A204.1 (cell line): ENCODE data around the gene PRSS57.

Experiments used
- FAIRE-seq: peaks from 2 replicates; lab custom pipeline; 2012; peaks lifted over from hg19 to GRCh38; lab: Jason Lieb, UNC

The PRSS57 gene

DNA sequence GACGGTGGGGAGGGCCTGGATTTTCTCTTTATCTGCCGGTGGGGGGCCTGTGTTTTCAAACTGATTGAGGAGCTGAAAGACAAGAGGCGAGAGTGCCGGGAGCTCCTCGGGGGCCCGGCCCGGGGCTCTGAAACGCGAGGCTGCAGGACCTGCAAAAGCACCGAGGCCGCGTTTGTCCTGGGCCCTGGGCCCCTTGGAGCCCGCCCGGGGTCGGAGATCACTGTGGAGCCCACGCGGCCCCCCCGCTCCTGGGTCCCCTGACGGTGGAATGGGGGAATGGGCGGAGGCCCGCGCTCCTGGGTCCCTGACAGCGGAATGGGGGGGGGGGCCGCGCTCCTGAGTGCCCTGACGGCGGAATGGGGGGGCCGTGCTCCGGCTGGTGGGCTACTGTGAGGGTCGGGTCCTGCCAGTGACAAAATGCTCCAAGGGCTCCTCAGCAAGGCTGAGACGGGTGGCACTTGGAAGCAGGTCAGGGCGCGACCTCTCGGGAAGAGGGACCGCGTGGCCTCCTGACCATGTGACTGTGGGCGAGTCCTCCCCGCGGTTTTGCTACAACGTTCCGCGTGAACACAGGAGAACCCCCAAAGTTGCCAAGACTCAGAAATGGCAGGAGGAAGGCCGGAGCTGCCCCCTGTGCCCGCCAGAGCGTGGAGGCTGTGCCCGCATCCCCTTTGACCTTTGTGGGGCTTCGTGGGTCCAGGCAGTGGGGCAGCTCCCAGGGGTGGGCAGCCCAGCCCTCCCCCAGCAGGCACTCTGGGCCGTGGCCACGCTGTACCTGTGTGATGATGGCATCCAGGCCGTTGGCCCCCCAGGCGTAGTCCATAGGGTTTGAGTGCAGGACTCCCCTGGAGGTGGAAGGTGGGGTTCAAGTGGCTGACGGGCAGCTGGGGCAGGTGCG lies 46.1 kb downstream of the PRSS57 start:
- FAIRE-seq, result no peak

DNA sequence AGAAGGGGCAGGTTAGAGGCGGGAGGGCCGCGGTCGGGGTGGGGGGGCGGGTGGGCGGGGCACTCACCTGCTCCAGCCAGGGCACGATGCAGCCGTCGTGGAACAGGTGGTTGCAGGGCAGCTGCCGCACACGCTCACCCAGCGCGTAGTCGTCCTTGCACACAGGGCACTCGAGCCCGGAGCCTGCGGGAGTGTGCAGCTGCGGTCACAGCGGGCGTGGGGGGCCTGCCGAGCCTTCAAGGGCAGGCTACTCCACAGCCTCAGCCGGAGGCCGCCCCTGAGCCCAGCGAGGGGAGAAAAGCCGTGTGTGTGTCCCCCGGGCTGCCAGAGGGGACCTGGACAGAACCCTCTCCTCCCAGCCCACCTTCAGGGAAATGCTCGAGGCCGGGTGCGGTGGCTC lies 46.9 kb downstream of the PRSS57 start:
- no peak for FAIRE-seq

DNA sequence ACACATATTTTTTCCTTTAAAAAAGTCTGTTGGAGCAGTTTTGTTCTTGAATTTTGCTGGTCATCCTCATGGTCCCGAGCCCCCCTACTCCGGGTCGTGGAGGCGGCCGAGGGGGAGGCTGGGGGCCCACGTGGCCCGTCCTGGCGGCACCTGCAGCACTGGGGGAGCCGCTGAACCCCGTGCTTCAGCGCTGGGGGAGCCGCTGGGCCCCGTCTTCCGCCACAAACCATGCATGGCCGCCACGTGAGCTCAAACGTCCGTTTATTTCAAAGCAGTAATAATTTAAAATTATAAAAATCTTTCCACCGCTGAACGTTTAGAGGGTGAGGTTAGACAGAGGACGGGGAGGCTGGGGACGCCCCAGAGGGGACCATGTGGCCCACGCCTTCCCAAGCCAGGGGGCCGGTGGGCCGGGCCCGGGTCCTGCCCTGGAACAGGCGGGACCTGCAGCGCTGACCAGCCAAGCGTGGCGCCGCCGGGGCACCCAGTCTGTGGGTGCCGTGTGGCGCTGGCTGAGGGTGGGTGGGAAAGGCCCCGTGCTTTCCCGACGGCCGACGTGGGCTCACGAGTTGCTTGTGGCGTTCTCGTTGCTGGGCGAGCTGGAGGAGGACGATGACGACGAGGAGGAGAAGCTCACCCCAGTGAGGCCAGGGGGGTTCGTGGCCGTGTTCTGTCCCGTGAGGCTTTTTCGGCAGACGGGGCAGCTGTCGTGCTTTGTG lies 47.5 kb downstream of the PRSS57 start:
- no peak for FAIRE-seq

DNA sequence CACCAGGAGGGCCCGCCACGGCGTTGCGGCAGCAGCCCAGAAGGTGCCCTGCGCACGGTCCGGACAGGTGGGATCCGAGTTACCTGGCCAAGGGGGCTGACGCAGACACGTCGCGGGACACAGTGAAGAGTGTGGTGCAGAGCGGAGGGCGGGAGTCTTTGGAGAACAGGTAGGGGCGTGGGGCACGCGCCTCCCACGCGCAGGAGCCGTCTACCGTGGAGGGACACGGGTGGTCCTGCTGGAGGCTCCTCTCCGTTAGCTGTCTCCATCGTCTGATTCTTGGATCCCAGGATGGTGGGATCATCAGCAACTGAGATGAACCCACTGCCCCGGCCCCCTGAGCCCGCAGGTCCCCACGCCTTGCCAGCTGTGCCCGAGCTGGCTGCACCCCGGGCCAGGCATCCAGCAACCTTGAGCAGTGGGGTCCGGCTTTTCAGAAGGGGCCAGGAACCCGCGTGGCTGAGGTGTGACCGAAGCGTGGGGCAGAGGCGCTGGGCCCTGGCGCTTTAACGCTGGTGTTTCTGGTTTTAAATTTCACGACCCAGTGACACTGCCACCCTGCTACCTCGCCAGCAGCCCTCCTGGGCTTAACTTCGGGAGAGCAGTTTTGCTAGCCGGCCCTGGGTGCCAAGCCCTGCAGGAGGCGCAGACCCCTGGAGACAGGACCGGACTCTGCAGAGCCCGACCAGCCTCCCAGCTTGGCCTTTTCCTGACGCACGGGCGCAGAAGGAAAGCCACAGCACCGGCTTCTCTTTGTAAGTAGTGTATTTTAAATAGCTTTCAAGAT lies 48.3 kb downstream of the PRSS57 start:
- no peak for FAIRE-seq

DNA sequence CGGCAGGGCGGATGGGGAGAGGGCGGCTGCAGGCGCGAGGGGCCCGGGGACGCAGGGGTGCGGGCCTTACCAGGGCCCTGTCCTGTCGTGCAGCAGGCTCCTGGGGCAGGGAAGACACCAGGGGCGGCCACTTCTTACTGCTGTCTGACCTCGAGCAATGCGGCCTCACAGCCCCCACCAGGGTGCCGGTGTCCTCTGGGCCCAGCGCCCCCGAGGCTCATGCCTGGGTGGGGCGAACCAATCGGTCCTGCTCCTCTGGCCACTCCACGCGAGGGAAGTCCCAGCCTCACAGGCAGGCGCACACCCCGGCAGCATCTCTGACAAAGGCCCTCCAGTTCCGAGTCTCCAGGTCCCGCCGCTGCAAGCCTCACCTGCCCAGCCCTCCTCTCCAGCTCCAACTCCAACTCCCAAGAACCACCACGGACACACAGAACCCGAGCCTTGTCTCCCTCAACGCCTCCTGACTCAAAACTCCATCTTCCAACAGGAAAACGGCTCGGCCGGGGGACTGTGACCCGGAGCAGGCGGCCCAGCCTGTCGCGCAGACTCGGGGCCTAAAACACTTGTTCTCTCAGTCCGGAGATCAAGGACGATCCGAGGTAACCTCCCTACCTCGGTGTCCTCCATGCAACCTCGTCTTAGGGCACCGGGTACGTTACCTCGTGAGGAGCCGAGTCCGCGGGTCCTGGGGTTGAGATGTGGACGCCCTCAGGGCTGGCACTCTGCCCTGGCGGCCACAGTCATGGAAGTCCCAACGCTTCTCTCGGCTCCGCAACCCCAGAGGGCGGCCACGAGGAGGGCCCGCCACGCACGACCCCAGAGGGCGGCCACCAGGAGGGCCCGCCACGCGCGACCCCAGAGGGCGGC lies 49.1 kb downstream of the PRSS57 start:
- no peak for FAIRE-seq

DNA sequence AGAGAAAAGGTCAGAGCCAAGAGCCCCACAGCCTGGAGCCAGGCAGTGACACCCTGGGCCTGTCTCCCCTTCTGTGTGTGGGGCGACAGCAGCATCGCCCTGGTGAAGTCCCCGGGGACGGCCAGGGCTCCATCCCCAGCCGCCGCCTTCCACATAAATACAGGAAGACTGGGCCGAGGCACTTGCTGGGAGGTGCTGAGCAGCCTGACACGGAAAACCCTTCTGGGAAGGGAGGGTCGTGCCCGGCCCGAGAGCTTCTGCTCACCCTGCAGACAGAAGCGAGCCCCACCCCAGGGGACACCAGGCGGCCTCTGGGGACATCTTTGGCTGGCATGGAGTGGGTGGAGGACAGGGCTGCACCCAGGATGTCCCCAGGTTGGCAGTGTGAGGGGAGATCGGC lies 50.5 kb downstream of the PRSS57 start:
- no peak for FAIRE-seq

DNA sequence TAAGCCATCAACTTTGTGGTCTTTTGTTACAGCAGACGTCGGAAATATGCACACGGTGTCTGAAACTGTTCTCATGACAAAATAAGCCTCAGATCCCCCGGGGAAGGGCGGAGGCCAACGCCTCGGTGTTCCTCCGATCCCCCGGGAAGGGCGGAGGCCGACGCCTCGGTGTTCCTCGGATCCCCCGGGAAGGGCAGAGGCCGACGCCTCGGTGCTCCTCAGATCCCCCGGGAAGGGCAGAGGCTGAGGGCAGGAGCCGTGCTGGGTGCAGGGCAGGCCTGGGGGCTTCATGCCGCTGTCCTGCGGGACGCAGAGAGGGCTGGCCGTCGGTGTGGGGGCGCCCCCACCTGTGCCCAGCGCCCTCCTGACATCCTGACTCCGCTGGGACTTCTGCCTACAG lies 50.9 kb downstream of the PRSS57 start:
- FAIRE-seq, result no peak

DNA sequence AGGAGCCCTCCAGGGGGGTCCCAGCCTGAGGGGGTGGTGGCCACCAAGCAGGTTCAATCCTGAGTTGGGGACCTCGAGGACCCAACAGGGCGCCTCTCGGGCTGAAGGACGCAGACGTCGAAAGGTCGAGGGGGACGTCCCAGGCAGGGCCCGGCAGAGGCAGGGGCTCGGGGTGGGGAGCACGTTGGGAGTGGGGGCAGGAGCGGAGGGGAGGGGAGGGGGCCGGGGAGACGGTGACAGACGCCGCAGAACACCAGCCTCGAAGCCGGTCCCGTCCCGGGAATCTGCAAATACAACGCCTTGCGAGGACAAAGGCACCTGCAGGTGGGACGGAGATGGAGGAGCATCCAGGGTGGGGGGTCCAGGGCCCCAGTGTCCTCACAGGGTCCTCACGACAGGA lies 51.5 kb downstream of the PRSS57 start:
- FAIRE-seq, result no peak

DNA sequence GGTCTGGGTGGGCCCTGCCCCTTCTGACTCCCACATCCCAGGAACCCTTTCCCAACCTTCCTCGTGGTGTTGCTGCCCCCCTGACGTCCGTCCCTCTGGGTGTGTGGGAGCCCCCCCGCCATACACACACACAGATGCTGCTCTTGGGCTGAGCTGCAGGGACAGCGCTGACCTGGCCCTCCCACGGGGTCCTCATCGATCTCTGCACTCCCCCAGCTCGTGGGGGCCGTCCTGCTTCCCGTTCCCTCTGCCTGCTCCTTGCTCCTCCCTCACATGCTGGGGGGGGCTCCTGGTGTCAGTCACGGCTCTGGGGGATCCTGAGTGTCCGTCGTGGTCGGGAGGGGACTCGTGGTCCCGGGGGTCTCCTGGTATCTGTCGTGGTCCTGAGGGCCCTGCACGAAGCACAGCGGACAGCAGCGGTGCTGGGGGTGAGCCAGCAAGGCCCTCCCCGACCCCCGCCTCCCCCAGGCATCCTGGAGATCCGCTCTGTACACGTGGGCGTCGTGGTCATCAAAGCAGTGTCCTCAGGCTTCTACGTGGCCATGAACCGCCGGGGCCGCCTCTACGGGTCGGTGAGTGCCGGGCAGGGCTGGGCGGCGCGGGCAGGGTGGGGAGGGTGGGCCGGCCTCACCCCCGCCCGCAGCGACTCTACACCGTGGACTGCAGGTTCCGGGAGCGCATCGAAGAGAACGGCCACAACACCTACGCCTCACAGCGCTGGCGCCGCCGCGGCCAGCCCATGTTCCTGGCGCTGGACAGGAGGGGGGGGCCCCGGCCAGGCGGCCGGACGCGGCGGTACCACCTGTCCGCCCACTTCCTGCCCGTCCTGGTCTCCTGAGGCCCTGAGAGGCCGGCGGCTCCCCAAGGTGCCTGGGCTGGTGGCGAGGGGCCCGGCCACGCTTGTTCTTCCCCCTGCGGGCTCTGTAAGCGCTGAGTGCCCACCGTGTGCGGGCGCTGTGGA lies 52.2 kb downstream of the PRSS57 start:
- FAIRE-seq, result no peak

DNA sequence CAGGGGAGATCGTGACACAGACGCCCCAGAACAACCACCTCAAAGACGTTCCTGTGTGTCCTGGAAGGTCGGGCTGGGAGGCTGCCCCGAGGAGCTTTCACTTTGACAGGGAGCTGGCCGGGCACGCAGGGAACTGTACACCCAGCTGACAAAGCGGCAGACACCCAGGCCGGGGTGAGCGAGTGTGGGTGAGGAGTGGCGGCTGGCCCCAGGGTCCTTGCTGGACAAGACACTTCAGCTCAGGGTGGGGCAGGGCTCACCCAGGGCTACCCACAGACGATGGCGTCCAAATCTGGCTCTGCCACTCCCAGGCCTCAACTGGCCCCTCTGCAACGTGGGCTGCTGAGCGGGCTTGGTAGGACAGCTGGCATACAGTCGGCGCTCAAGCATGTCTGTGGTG lies 53.5 kb downstream of the PRSS57 start:
- no peak for FAIRE-seq

DNA sequence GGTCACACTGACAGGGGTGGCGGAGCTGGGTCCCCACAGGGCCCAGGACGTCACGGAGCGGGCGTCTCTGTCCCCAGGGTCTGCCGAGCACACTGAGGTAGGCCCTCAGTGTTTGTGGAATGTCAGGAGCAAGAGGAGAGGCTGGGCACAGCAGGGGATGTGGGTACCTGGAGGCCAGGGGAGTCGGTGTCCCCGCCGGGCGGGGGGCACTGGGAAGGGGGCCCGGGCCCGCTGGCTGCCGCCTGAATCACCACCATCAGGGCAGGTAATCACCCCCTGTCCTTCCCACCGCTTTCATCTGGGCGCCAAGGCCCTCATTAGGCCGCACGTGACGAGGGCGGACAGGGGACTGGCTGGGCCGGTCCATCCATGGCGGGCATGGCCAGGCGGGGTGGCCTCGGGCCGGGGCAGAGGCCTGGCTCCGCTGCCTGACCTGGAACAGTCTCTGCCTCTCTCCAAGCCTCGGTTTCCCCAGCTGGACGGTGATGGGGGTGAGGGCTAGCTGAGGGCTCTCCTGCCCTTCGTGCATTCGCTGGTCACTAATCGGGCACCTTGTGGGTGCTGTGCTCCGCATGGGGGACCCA lies 54.6 kb downstream of the PRSS57 start:
- FAIRE-seq, result no peak

DNA sequence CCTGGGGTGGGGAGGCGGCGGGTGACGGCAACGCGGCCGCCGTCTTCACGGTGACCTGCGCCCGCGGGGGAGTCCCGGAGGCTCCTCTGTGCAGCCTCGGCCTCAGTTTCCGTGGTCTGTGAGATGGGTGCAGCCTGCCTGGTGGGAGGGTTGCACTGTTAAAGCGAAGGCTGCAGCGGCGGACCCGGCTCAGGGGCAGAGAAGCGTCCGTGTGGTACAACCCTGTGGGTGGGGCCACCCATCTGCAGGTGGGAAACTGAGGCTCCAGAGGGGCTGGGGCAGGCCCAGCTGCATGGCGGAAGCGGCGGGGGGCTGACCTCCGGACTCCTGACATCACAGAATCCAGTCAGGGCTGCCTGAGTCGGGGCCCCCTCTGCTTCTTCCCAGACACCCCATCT lies 55.1 kb downstream of the PRSS57 start:
- FAIRE-seq, result no peak

DNA sequence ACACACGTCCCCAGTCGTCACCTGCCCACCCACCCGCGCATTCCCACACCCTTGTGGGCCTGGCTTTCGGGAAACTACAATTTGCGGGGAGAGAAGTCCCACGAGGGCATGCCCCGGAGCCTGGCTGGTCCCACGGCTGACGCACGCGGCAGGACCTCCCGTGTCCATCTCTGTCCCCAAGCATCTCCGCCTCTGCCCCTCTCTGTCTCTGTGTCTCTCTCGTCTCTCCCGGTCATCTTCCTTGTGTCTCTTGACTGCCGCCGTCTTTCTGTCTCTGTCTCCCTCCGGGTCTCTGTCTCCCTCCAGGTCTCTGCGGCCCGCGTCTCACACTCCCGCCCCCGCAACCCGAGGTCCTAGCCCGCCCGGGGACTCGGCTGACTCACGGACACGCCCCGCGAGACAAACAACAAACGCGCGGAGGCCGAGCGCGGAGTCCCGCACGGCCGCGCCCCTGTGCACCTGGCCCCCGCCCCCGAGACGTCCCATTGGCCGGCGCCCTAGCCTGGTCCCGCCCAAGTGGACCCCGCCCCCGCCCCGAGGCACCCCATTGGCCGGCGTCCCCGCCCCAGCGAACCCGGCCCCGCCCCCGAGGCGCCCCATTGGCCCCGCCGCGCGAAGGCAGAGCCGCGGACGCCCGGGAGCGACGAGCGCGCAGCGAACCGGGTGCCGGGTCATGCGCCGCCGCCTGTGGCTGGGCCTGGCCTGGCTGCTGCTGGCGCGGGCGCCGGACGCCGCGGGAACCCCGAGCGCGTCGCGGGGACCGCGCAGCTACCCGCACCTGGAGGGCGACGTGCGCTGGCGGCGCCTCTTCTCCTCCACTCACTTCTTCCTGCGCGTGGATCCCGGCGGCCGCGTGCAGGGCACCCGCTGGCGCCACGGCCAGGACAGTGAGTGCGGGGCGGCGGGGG lies 55.7 kb downstream of the PRSS57 start, which contains the start of gene FGF22:
Gene FGF22 (plus strand): TSS at position 627 of the 908 bp plus-strand sequence. CDS start 47 bp downstream, at position 674.
- no peak for FAIRE-seq

DNA sequence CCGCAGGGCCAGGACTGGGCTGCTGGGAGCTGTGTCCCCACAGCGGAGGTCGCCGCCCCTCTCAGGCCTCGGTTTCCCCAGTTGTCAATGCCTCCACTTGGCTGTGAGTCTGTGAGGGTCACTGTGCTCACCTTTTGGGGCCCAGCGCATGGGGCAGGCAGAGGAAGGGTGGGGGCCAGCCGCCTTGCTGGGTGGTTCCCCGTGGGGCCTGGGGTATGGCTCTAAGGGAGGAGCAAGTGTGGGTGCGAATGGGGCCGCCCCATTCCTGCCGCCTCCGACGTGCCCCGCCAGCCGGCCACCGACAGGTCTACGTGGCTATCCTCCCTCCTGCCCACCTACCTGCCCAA lies 56.4 kb downstream of the PRSS57 start:
- no peak for FAIRE-seq
